Measurements from ENCODE around the gene NCBP2L. TPM values are rescaled to one million over a fixed set of nuclear protein-coding genes. Genes with fewer than 3 reads are reported as not detected.

NCBP2L gene
- total RNA-seq, 1 experiment from 2014 or later, result not detected

GRCh38 chrX:107750263-107750662, 27.3 kb upstream of the NCBP2L start:
- intact Hi-C loops (cut with micrococcal nuclease), result no loop called here
- H4K20me1 ChIP-seq (ENCODE audit: low read length), result no peaks in the 10 kb centered on the region
- no peak for ATAC-seq
- no peak for DNase-seq
- no peak overlapping the region for H2AFZ ChIP-seq (ENCODE audit: low read length)
- no peak overlapping the region for H3K9ac ChIP-seq (ENCODE audit: low read length)
- ChIA-PET CTCF (interaction anchor here (0.6 kb wide), 1 partner anchor 26 kb away, joined by 3 read pairs; no protein-coding TSS in a partner anchor), POLR2A (ENCODE audit: unreplicated experiment) (no interaction called here)
- no peaks in the 10 kb centered on the region for H3F3A ChIP-seq (ENCODE audit: low read length, unreplicated experiment)
- no peak overlapping the region for H3K27ac ChIP-seq (ENCODE audit: low read length)
- no peaks in the 10 kb centered on the region for H3K79me2 ChIP-seq (ENCODE audit: low read length)
- no peaks in the 10 kb centered on the region for H3K36me3 ChIP-seq (ENCODE audit: low read depth, low read length)
- no peak overlapping the region for H3K4me2 ChIP-seq (ENCODE audit: low read length)
- TF ChIP-seq EZH2phosphoT487 (IDR thresholded peaks at IDR 0.05; ENCODE audit: borderline replicate concordance, low read length) (no peak), EZH2 (IDR thresholded peaks at IDR 0.05; ENCODE audit: low read length, unreplicated experiment) (no peak)
- TF ChIP-seq, protein P1, sequence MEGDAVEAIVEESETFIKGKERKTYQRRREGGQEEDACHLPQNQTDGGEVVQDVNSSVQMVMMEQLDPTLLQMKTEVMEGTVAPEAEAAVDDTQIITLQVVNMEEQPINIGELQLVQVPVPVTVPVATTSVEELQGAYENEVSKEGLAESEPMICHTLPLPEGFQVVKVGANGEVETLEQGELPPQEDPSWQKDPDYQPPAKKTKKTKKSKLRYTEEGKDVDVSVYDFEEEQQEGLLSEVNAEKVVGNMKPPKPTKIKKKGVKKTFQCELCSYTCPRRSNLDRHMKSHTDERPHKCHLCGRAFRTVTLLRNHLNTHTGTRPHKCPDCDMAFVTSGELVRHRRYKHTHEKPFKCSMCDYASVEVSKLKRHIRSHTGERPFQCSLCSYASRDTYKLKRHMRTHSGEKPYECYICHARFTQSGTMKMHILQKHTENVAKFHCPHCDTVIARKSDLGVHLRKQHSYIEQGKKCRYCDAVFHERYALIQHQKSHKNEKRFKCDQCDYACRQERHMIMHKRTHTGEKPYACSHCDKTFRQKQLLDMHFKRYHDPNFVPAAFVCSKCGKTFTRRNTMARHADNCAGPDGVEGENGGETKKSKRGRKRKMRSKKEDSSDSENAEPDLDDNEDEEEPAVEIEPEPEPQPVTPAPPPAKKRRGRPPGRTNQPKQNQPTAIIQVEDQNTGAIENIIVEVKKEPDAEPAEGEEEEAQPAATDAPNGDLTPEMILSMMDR (conservative IDR thresholded peaks at IDR 0.05; ENCODE audit: low read depth, low read length), result no peak
- no peaks in the 10 kb centered on the region for H3K27me3 ChIP-seq (ENCODE audit: low read length)
- BruUV-seq (replicated peaks), result no TSS peak
- H3K9me2 ChIP-seq (replicated peaks; ENCODE audit: low read length), result no peaks in the 10 kb centered on the region
- H3K4me1 ChIP-seq (ENCODE audit: insufficient read depth, low read length), result peaks cover 9% of the 10 kb centered on the region
- H3K9me3 ChIP-seq (ENCODE audit: low read length), result no peaks in the 10 kb centered on the region
- H3K4me3 ChIP-seq (ENCODE audit: low read length), result no peak overlapping the region

GRCh38 chrX:107750861-107751445, 26.6 kb upstream of the NCBP2L start:
- Histone ChIP-seq H3K9me2 (replicated peaks; ENCODE audit: low read length) (no peaks in the 10 kb centered on the region), H3K27me3 (ENCODE audit: low read length) (no peaks in the 10 kb centered on the region), H3K4me2 (ENCODE audit: low read length) (no peak overlapping the region), H3K79me2 (ENCODE audit: low read length) (no peaks in the 10 kb centered on the region), H3K27ac (ENCODE audit: low read length) (no peak overlapping the region), H3K9me3 (ENCODE audit: low read length) (no peaks in the 10 kb centered on the region), H3K4me1 (ENCODE audit: insufficient read depth, low read length) (peaks cover 9% of the 10 kb centered on the region), H3K36me3 (ENCODE audit: low read depth, low read length) (no peaks in the 10 kb centered on the region), H2AFZ (ENCODE audit: low read length) (no peak overlapping the region), H3K9ac (ENCODE audit: low read length) (no peak overlapping the region), H3K4me3 (ENCODE audit: low read length) (no peak overlapping the region), H3F3A (ENCODE audit: low read length, unreplicated experiment) (no peaks in the 10 kb centered on the region), H4K20me1 (ENCODE audit: low read length) (no peaks in the 10 kb centered on the region)
- POLR2A ChIA-PET (ENCODE audit: unreplicated experiment), result no interaction called here
- CTCF ChIA-PET, result no interaction called here
- intact Hi-C loops (cut with micrococcal nuclease), result no loop called here
- TF ChIP-seq, protein P1 (conservative IDR thresholded peaks at IDR 0.05; ENCODE audit: low read depth, low read length), result no peak
- TF ChIP-seq EZH2phosphoT487 (IDR thresholded peaks at IDR 0.05; ENCODE audit: borderline replicate concordance, low read length), result no peak
- TF ChIP-seq EZH2 (IDR thresholded peaks at IDR 0.05; ENCODE audit: low read length, unreplicated experiment), result no peak
- DNase-seq (no peak), ATAC-seq (no peak)
- BruUV-seq (replicated peaks), result no TSS peak

- ChIA-PET POLR2A (ENCODE audit: unreplicated experiment) (no interaction called here), CTCF (no interaction called here)
- Histone ChIP-seq H4K20me1 (ENCODE audit: low read length) (no peaks in the 10 kb centered on the region), H3K9me2 (replicated peaks; ENCODE audit: low read length) (no peaks in the 10 kb centered on the region), H3K27me3 (ENCODE audit: low read length) (no peaks in the 10 kb centered on the region), H3K4me1 (ENCODE audit: insufficient read depth, low read length) (peaks cover 9% of the 10 kb centered on the region), H3K4me3 (ENCODE audit: low read length) (no peak overlapping the region), H3F3A (ENCODE audit: low read length, unreplicated experiment) (no peaks in the 10 kb centered on the region), H3K79me2 (ENCODE audit: low read length) (no peaks in the 10 kb centered on the region), H3K27ac (ENCODE audit: low read length) (no peak overlapping the region), H3K9ac (ENCODE audit: low read length) (no peak overlapping the region), H3K9me3 (ENCODE audit: low read length) (no peaks in the 10 kb centered on the region), H2AFZ (ENCODE audit: low read length) (no peak overlapping the region), H3K36me3 (ENCODE audit: low read depth, low read length) (no peaks in the 10 kb centered on the region), H3K4me2 (ENCODE audit: low read length) (no peak overlapping the region)
- intact Hi-C loops (cut with micrococcal nuclease), result no loop called here
- BruUV-seq (replicated peaks), result no TSS peak
- DNase-seq (no peak), ATAC-seq (no peak)
- no peak for TF ChIP-seq EZH2phosphoT487 (IDR thresholded peaks at IDR 0.05; ENCODE audit: borderline replicate concordance, low read length)
- TF ChIP-seq, protein P1 (conservative IDR thresholded peaks at IDR 0.05; ENCODE audit: low read depth, low read length), result no peak
- no peak for TF ChIP-seq EZH2 (IDR thresholded peaks at IDR 0.05; ENCODE audit: low read length, unreplicated experiment)
Observed at GRCh38 chrX:107752043-107752442, 25.5 kb upstream of the NCBP2L start.

Data from PC-3 (cell line).